H9 (cell line): Measurements from ENCODE around the gene CCDC177. TPM values are rescaled to one million over a fixed set of nuclear protein-coding genes. Genes with fewer than 3 reads are reported as not detected.

ENCODE experiments used
- DNase-seq: peaks from one replicate; pipeline ENCODE4 v3.0.0-alpha.2; 2017
- H2AFZ ChIP-seq: one replicate; pipeline ENCODE4 v1.6.1; 2013; ENCODE audit warnings: mild to moderate bottlenecking, low read length, control low read depth, moderate library complexity
- H2AK5ac ChIP-seq: 2 replicates; pipeline ENCODE4 v1.6.1; 2013; ENCODE audit warnings: low read length, control low read depth, mixed read lengths; ENCODE audit not compliant: insufficient read length
- H2BK120ac ChIP-seq: one replicate; pipeline ENCODE4 v1.6.1; 2013; ENCODE audit warnings: low read depth, mild to moderate bottlenecking, low read length, control low read depth, inconsistent platforms; ENCODE audit not compliant: poor library complexity, severe bottlenecking
- H2BK12ac ChIP-seq: 2 replicates; pipeline ENCODE4 v1.6.1; 2013; ENCODE audit warnings: low read length, control low read depth, mixed read lengths, low read depth; ENCODE audit not compliant: insufficient read length
- H2BK15ac ChIP-seq: 2 replicates; pipeline ENCODE4 v1.6.1; 2013; ENCODE audit warnings: low read depth, low read length, control low read depth
- H2BK20ac ChIP-seq: one replicate; pipeline ENCODE4 v1.6.1; 2013; ENCODE audit warnings: low read depth, mild to moderate bottlenecking, low read length, control low read depth, inconsistent platforms; ENCODE audit not compliant: poor library complexity, severe bottlenecking
- H2BK5ac ChIP-seq: 2 replicates; pipeline ENCODE4 v1.6.1; 2013; ENCODE audit warnings: low read length, control low read depth, mixed read lengths; ENCODE audit not compliant: insufficient read length
- H3K14ac ChIP-seq: 2 replicates; pipeline ENCODE4 v1.6.1; 2013; ENCODE audit warnings: low read length, control low read depth; ENCODE audit not compliant: insufficient read depth
- H3K18ac ChIP-seq: 2 replicates; pipeline ENCODE4 v1.6.1; 2013; ENCODE audit warnings: low read depth, mild to moderate bottlenecking, mixed read lengths, low read length, control low read depth; ENCODE audit not compliant: insufficient read length
- H3K23ac ChIP-seq: 2 replicates; pipeline ENCODE4 v1.6.1; 2013; ENCODE audit warnings: low read length, control low read depth, mixed read lengths, low read depth; ENCODE audit not compliant: insufficient read length
- H3K23me2 ChIP-seq: 2 replicates; pipeline ENCODE4 v1.6.1; 2013; ENCODE audit warnings: low read depth, mild to moderate bottlenecking, mixed read lengths, low read length, control low read depth; ENCODE audit not compliant: insufficient read length, poor library complexity, severe bottlenecking
- H3K27ac ChIP-seq: 2 replicates; pipeline ENCODE4 v1.5.1; 2013; ENCODE audit warnings: low read length, control low read depth, mixed read lengths, low read depth; ENCODE audit not compliant: insufficient read length
- H3K27me3 ChIP-seq: 2 replicates; pipeline ENCODE4 v1.6.1; 2013; ENCODE audit warnings: low read length, control low read depth, inconsistent platforms; ENCODE audit not compliant: insufficient read depth
- H3K4ac ChIP-seq: 2 replicates; pipeline ENCODE4 v1.6.1; 2013; ENCODE audit warnings: low read depth, mild to moderate bottlenecking, control low read depth, inconsistent platforms, low read length, moderate library complexity
- H3K4me1 ChIP-seq: 2 replicates; pipeline ENCODE4 v1.6.1; 2013; ENCODE audit warnings: low read length, control low read depth, inconsistent platforms; ENCODE audit not compliant: insufficient read depth
- H3K4me2 ChIP-seq: 2 replicates; pipeline ENCODE4 v1.6.1; 2013; ENCODE audit warnings: low read length, control low read depth, mixed read lengths; ENCODE audit not compliant: insufficient read length, insufficient read depth
- H3K56ac ChIP-seq: 2 replicates; pipeline ENCODE4 v1.6.1; 2013; ENCODE audit warnings: low read depth, mild to moderate bottlenecking, mixed read lengths, low read length, control low read depth; ENCODE audit not compliant: insufficient read length
- H3K79me1 ChIP-seq: 2 replicates; pipeline ENCODE4 v1.6.1; 2013; ENCODE audit warnings: low read depth, mild to moderate bottlenecking, moderate library complexity, low read length, control low read depth, inconsistent platforms; ENCODE audit not compliant: insufficient read depth, poor library complexity, severe bottlenecking
- H3K79me2 ChIP-seq: 2 replicates; pipeline ENCODE4 v1.6.1; 2013; ENCODE audit warnings: low read length, control low read depth, inconsistent platforms; ENCODE audit not compliant: insufficient read depth
- H3K9ac ChIP-seq: 2 replicates; pipeline ENCODE4 v1.6.1; 2013; ENCODE audit warnings: low read length, control low read depth, mixed read lengths; ENCODE audit not compliant: insufficient read length; ENCODE audit errors: extremely low read depth
- H3K9me3 ChIP-seq: one replicate; pipeline ENCODE4 v1.6.1; 2013; ENCODE audit warnings: low read depth, low read length, inconsistent platforms; ENCODE audit not compliant: control insufficient read depth
- H3T11ph ChIP-seq: one replicate; pipeline ENCODE4 v1.6.1; 2013; ENCODE audit warnings: mild to moderate bottlenecking, low read length, control low read depth, inconsistent platforms
- H4K20me1 ChIP-seq: one replicate; pipeline ENCODE4 v1.6.1; 2013; ENCODE audit not compliant: control insufficient read depth, insufficient read length, insufficient read depth
- H4K5ac ChIP-seq: 2 replicates; pipeline ENCODE4 v1.6.1; 2013; ENCODE audit warnings: low read depth, mild to moderate bottlenecking, mixed read lengths, low read length, control low read depth; ENCODE audit not compliant: insufficient read length
- H4K8ac ChIP-seq: replicated peaks from 2 replicates; pipeline ENCODE4 v1.6.1; 2013; ENCODE audit warnings: low read length, control low read depth, mixed read lengths, low read depth; ENCODE audit not compliant: insufficient read length
- H4K91ac ChIP-seq: 2 replicates; pipeline ENCODE4 v1.6.1; 2013; ENCODE audit warnings: low read depth, mild to moderate bottlenecking, moderate library complexity, mixed read lengths, low read length, control low read depth; ENCODE audit not compliant: insufficient read length
- H3K27ac Mint-ChIP-seq, 3 experiments: 2 replicates in 2 of 3; 3 replicates in 1 of 3; pipeline ENCODE4 v1.8.0; 2020 to 2021; ENCODE audit warnings: mixed read lengths in 3 of 3, mild to moderate bottlenecking in 1 of 3, moderate library complexity in 1 of 3
- H3K27me3 Mint-ChIP-seq: 2 replicates; pipeline ENCODE4 v1.8.0; 2021; ENCODE audit warnings: low read depth, mild to moderate bottlenecking, moderate library complexity, mixed read lengths
- H3K36me3 Mint-ChIP-seq, 3 experiments: 2 replicates in 2 of 3; 3 replicates in 1 of 3; pipeline ENCODE4 v1.8.0; 2020 to 2021; ENCODE audit warnings: low read depth in 3 of 3, mixed read lengths in 3 of 3; ENCODE audit not compliant: insufficient read depth in 1 of 3
- H3K4me1 Mint-ChIP-seq, 2 experiments: 2 replicates each; pipeline ENCODE4 v1.8.0; 2020; ENCODE audit warnings: mixed read lengths in 2 of 2
- H3K4me3 Mint-ChIP-seq, 2 experiments: 2 replicates in 1 of 2; 3 replicates in 1 of 2; pipeline ENCODE4 v1.8.0; 2020 to 2021; ENCODE audit warnings: mild to moderate bottlenecking in 2 of 2, mixed read lengths in 2 of 2, moderate library complexity in 1 of 2
- H3K9me3 Mint-ChIP-seq, 2 experiments: 2 replicates in 1 of 2; 3 replicates in 1 of 2; pipeline ENCODE4 v1.8.0; 2020; ENCODE audit warnings: mild to moderate bottlenecking in 2 of 2, mixed read lengths in 2 of 2, moderate library complexity in 1 of 2
- WGBS: extraction: QIAGEN DNeasy Blood & Tissue Kit; methylation state at CpG from one replicate; pipeline ENCODE4 v1.1.7; 2013; ENCODE audit warnings: missing lambda C conversion rate, low lambda C conversion rate, mixed read lengths; ENCODE audit not compliant: insufficient read length; ENCODE audit errors: extremely low coverage; 5-methylcytosine and 5-hydroxymethylcytosine counted together
- total RNA-seq: library from RNA; stranded (reverse); gene quantifications from 2 replicates; pipeline ENCODE4 v1.2.1, GENCODE V29; 2021
- TF ChIP-seq, protein P1 (sequence below): fragments of 200-600 bp; sonication (generic); conservative IDR thresholded peaks from 3 replicates; pipeline ENCODE4 v1.8.0; 2021; ENCODE audit warnings: antibody characterized with exemption, mild to moderate bottlenecking

CCDC177 gene
- total RNA-seq, 1 experiment from 2014 or later: 6.1 TPM

GRCh38 chr14:69582212-69582611, 7.5 kb upstream of the CCDC177 start:
- Histone ChIP-seq H3K4me2 (no peak overlapping the region), H3K79me2 (no peaks in the 10 kb centered on the region), H2BK15ac (no peak overlapping the region), H2BK120ac (no peak overlapping the region), H3K4me1 (no peaks in the 10 kb centered on the region), H4K20me1 (no peaks in the 10 kb centered on the region), H2AFZ (no peak overlapping the region), H2BK12ac (no peak overlapping the region), H3K9me3 (no peaks in the 10 kb centered on the region), H3K14ac (no peak overlapping the region), H3K23me2 (no peaks in the 10 kb centered on the region), H3K18ac (no peak overlapping the region), H4K8ac (no peak overlapping the region), H4K91ac (no peak overlapping the region), H3K4ac (no peak overlapping the region), H3T11ph (no peak overlapping the region), H3K9ac (no peak overlapping the region), H3K27ac (no peak overlapping the region), H3K23ac (no peak overlapping the region), H2AK5ac (no peak overlapping the region), H2BK5ac (no peak overlapping the region), H3K79me1 (no peaks in the 10 kb centered on the region), H3K27me3 (no peaks in the 10 kb centered on the region), H3K56ac (no peak overlapping the region), H2BK20ac (no peak overlapping the region), H4K5ac (no peak overlapping the region)
- WGBS: no CpG with 5 or more reads among the region's 1 CpG
- no peak overlapping the region for H3K27ac Mint-ChIP-seq
- no peak overlapping the region for H3K4me3 Mint-ChIP-seq
- H3K27me3 Mint-ChIP-seq: no peaks in the 10 kb centered on the region
- H3K4me1 Mint-ChIP-seq: peaks cover 10 to 17% of the 10 kb centered on the region in 2 experiments
- TF ChIP-seq, protein P1, sequence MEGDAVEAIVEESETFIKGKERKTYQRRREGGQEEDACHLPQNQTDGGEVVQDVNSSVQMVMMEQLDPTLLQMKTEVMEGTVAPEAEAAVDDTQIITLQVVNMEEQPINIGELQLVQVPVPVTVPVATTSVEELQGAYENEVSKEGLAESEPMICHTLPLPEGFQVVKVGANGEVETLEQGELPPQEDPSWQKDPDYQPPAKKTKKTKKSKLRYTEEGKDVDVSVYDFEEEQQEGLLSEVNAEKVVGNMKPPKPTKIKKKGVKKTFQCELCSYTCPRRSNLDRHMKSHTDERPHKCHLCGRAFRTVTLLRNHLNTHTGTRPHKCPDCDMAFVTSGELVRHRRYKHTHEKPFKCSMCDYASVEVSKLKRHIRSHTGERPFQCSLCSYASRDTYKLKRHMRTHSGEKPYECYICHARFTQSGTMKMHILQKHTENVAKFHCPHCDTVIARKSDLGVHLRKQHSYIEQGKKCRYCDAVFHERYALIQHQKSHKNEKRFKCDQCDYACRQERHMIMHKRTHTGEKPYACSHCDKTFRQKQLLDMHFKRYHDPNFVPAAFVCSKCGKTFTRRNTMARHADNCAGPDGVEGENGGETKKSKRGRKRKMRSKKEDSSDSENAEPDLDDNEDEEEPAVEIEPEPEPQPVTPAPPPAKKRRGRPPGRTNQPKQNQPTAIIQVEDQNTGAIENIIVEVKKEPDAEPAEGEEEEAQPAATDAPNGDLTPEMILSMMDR: no peak
- no peaks in the 10 kb centered on the region for H3K36me3 Mint-ChIP-seq
- DNase-seq: no peak
- H3K9me3 Mint-ChIP-seq: no peaks in the 10 kb centered on the region; a peak in 1 of 5 replicates
